ENCODE results near the gene CES3. TPM values are rescaled to one million over a fixed set of nuclear protein-coding genes. Genes with fewer than 3 reads are reported as not detected.
A peak's percentile ranks its signal among the peaks of the same experiment; 100 is the strongest.
"Not testable (repeated sequence)": the region's sequence is repeated elsewhere in the genome, so short reads cannot be mapped to it uniquely, and the experiment has no call there.

The CES3 gene
- total RNA-seq, 6 donors from 2014 or later, result 1.4 to 6.2 (median 2.9) TPM

- no peak for TF ChIP-seq POLR2A (IDR thresholded peaks at IDR 0.05)
- no peak for TF ChIP-seq CTCF (IDR thresholded peaks at IDR 0.05)
- TF ChIP-seq POLR2AphosphoS5 (IDR thresholded peaks at IDR 0.05), result no peak
- no peak for TF ChIP-seq EP300 (IDR thresholded peaks at IDR 0.05)
- WGBS, 2 donors, result 73 to 85% methylated on average over 10 of the region's 10 CpGs
- H3K4me3 ChIP-seq, result no peak overlapping the region
- H3K9me3 ChIP-seq, result no peaks in the 10 kb centered on the region
- H3K36me3 ChIP-seq, result no peaks in the 10 kb centered on the region
- DNase-seq (no peak), ATAC-seq (ENCODE audit: low FRiP score in 2 of 2) (no peak)
- H3K27ac ChIP-seq, result no peak overlapping the region
- H3K4me1 ChIP-seq, result peaks cover 4 to 6% (median 6%) of the 10 kb centered on the region in 4 donors
- peaks cover 0 to 7% (median 0%) of the 10 kb centered on the region in 4 donors for H3K27me3 ChIP-seq
Measured at GRCh38 chr16:66953462-66954096, 7.5 kb upstream of the CES3 start.

- 16 to 23% methylated on average over 8 of the region's 8 CpGs for WGBS, 2 donors
- Histone ChIP-seq H3K27ac (no peak overlapping the region), H3K4me1 (peaks cover 0 to 2% (median under 1%) of the 10 kb centered on the region in 4 donors), H3K36me3 (no peaks in the 10 kb centered on the region), H3K9me3 (no peaks in the 10 kb centered on the region), H3K27me3 (peaks cover 0 to 4% (median 0%) of the 10 kb centered on the region in 4 donors), H3K4me3 (no peak overlapping the region)
- TF ChIP-seq CTCF (IDR thresholded peaks at IDR 0.05) (peak; percentile 66 to 80 (median 77)), EP300 (IDR thresholded peaks at IDR 0.05) (no peak), POLR2AphosphoS5 (IDR thresholded peaks at IDR 0.05) (no peak)
- peak; percentile 74 to 82 for ATAC-seq (ENCODE audit: low FRiP score in 2 of 2)
- peak in 1 of 2 donors; percentile 69 for DNase-seq
Measured at GRCh38 chr16:66954097-66954659, 6.9 kb upstream of the CES3 start.

- H3K9me3 ChIP-seq; H3K36me3 ChIP-seq; H3K27ac ChIP-seq; H3K4me3 ChIP-seq; H3K27me3 ChIP-seq; ATAC-seq (ENCODE audit: low FRiP score in 2 of 2); H3K4me1 ChIP-seq; DNase-seq: not testable (repeated sequence)
- 81 to 84% methylated on average over 17 of the region's 17 CpGs for WGBS, 2 donors
Measured at GRCh38 chr16:66955363-66956153, 5.5 kb upstream of the CES3 start.

GRCh38 chr16:66956154-66956457 lies 5.0 kb upstream of the CES3 start:
- not testable (repeated sequence) for H3K27me3 ChIP-seq; H3K27ac ChIP-seq; H3K4me1 ChIP-seq; H3K4me3 ChIP-seq; H3K36me3 ChIP-seq; H3K9me3 ChIP-seq; DNase-seq; ATAC-seq (ENCODE audit: low FRiP score in 2 of 2)
- WGBS, 2 donors, result 86 to 96% methylated on average over 1 of the region's 1 CpG

- no peaks in the 10 kb centered on the region for H3K27me3 ChIP-seq
- H3K4me3 ChIP-seq, result no peak overlapping the region
- no peak for TF ChIP-seq EP300 (IDR thresholded peaks at IDR 0.05)
- no peak for ATAC-seq (ENCODE audit: low FRiP score in 2 of 2)
- H3K27ac ChIP-seq, result no peak overlapping the region
- no peaks in the 10 kb centered on the region for H3K36me3 ChIP-seq
- WGBS, 2 donors, result 74 to 77% methylated on average over 7 of the region's 7 CpGs
- peaks cover 0 to 11% (median 8%) of the 10 kb centered on the region in 4 donors for H3K4me1 ChIP-seq
- no peak for DNase-seq
- no peaks in the 10 kb centered on the region for H3K9me3 ChIP-seq
Measured at GRCh38 chr16:66958857-66959703, 2.0 kb upstream of the CES3 start.

GRCh38 chr16:66959704-66960161 lies 1.3 kb upstream of the CES3 start:
- 43 to 67% methylated on average over 4 to 5 of the region's 5 CpGs for WGBS, 2 donors
- peak overlapping the region in 1 of 4 donors; percentile 26 for H3K27ac ChIP-seq
- TF ChIP-seq POLR2AphosphoS5 (IDR thresholded peaks at IDR 0.05) (no peak), POLR2A (IDR thresholded peaks at IDR 0.05) (no peak), CTCF (IDR thresholded peaks at IDR 0.05) (no peak), EP300 (IDR thresholded peaks at IDR 0.05) (no peak)
- peaks cover 0 to 11% (median 8%) of the 10 kb centered on the region in 4 donors for H3K4me1 ChIP-seq
- no peaks in the 10 kb centered on the region for H3K27me3 ChIP-seq
- DNase-seq, result no peak
- H3K36me3 ChIP-seq, result no peaks in the 10 kb centered on the region
- ATAC-seq (ENCODE audit: low FRiP score in 2 of 2), result peak in 1 of 2 donors; percentile 69
- H3K4me3 ChIP-seq, result no peak overlapping the region
- H3K9me3 ChIP-seq, result no peaks in the 10 kb centered on the region

Measured in upper lobe of left lung (tissue), 6 donors.